HG03558 (cell line): ENCODE measurements around the gene TMEFF2.

ENCODE experiments used
- ATAC-seq: cut with Tn5 transposase; IDR thresholded peaks from one replicate; pipeline ENCODE4 v1.9.1; 2021; ENCODE audit warnings: moderate number of reproducible peaks; ENCODE audit not compliant: unreplicated experiment; ENCODE audit errors: extremely low read depth

Gene TMEFF2

DNA sequence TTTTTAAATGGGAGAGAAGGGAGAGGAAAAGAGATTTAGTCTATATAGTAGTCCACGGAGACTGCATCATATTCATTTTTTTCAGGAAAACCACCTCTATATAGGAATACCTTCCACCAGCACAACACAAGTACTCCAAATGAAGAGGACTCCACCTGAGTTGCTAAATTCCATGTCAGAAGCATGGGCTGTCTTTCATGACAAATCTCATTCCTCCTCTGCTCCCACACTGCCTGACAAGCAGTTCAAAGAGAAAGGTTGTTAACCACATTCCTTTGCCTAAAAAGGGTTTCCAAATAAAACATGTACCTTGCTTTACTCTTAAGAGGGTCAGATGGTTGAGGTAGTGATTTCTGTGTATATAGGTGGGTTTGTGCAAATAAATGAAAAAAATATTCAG is 122.0 kb downstream of the TMEFF2 start:
- ATAC-seq = no peak

DNA sequence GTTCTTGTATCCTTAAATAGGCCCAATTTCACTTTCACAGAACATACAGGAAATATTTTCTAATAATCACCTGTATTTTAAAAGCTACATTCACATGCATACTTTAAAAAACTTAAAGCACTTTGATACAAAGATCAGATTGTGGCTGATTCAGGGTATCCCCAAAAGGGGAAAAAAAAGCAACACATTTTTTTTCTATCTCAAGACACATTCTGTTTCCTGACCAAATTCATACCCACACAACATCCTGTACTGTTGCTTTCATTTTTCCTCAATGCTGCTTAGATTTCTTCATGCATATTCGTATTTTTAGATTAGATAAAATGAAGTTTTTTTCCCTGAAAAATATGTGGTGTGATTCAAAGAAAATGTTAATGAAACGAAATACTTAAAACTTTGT is 122.5 kb downstream of the TMEFF2 start:
- ATAC-seq = no peak

DNA sequence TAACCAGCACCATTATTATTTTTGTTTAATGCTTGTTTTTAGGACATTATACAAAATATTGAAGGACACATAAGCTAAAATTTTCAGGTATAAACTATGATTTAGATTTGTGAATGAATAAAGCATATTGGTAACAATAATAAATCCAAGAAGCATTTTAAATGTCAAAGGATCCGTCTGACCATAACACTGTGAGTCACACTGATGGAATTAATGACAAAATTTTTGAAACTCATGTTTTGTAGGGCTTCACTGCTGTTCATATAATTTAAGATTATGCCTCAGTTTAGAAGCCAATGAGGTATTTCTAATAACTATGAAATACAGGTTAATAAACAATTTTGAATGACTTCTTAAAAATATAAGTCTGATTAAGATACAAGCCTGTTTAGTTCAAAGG is 124.6 kb downstream of the TMEFF2 start:
- ATAC-seq = no peak

DNA sequence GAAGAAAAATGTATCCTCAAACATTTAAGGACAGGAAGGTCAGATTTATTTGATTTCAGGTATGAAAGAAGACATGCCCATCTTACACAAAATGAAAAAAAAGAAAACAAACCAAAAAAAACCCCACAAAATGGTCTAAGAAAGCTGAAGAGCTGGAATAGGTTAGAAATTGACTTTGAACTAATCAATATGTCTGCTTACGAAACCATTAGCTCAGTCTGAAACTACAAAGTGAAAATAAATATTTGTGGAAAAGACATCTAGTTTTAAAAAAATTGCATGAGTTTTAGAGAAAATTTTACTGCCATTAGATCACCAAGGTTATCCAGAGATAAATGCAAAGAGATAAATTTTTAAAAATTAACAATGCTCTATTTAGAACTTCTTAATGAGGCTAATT is 125.3 kb downstream of the TMEFF2 start:
- no peak for ATAC-seq

DNA sequence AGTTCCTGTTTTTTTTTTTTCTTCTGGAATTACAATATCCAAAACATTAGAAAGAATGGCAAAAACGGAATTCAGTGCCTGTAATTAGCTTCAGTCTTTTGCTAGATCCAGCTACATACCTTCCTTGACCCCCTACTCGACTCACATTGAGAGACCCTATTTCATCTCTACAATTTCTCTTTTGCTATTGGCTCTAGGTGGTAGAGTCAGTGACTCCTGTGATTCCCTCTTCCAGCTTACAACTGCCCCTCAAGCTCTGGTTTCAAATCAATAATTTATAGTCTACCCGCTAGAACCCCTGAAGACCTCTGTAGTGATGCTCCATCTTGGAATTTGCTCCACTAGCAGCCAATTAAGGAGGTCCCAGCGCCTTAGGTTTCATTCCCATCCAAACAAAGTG is 125.8 kb downstream of the TMEFF2 start:
- no peak for ATAC-seq

DNA sequence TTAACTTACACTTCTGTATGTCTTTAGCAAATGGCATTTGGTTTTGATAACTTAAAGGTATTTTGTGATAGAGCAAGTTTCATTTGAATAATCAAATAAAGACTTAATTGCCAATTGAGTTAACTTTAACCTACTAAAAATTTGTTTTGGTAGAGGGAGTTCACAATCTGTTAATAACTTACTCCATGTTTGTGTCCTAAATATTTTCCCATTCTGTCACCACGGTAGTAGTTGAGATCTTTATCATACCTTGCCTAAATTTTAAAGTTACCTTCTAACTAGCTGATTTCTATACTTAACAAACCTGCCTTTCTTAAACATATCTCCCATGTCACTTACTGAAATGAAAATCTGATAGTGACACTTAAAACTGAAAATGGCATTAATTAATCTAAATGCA is 127.1 kb downstream of the TMEFF2 start:
- ATAC-seq = no peak

DNA sequence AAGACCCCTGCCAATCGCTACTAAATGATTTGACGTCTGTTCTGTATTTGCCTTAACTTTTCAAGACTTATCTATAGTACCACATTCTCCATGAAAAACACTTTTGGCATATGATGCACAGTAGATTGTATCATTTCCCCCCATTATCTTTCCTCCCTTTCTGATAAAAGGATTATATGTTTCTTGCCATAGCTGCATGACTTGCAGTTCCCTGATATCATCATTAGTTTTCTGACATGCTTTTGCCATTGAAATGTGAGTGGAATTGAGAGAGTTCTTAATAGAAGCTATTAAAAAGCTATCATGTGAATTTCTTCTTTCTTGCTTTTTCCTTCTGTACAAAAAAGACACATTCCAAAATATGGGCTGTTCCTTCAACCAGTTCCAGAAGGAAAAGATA is 130.3 kb downstream of the TMEFF2 start:
- ATAC-seq = no peak

DNA sequence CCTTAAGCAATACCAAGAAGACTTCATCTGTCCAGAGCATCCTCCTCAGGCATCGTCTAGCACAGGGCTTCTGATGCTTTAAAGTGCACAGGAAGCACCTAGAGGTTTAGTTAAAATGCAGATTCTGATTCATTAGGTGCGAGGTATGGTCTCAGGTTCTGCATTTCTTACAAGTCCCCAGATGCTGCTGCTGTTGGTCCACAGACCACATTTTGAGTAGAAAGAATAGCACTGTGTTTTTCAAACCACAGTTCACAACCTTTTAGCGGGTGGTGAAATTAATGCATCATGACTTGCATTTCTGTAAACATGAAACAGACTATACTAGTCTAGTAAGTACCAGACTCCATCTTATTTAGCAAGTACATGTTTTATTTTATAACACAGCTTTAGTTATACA is 134.6 kb downstream of the TMEFF2 start:
- no peak for ATAC-seq

DNA sequence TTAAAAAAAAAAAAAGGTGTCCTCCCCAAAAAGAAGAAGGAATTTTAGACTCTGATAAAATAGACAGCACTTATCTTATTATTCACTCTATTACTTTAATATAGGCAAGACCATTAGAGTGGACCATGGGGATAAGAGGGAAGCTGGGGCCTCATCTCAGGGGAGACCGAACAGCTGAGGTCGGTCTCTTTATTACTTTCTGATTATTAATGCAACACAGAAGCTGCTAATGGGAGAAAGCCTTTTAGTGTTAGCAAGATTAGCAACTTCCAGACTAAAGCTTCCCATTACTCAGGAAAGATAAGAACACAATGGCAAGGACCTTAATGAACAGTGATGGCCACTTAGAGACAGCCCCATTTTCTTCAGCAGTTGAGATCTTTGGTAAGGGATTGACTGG is 135.5 kb downstream of the TMEFF2 start:
- ATAC-seq = no peak

DNA sequence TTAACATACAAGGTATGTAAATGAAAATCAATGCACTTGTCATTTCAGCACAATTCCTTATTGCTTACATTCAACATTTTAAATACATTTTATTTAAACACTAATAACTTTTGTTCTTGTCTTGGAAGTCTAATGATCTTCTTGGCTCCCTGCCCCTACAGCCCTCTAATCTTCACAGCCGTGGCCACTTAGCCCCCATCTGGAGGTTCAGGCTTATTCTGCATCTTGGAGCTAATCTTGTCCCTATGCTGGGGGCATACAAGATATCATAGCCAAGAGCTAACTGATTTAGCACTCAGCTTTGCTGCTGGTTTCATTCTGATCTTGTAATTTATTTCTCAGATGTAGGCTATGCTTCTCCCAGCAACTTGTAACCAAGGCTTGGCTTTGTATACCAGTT is 140.8 kb downstream of the TMEFF2 start:
- ATAC-seq = no peak

DNA sequence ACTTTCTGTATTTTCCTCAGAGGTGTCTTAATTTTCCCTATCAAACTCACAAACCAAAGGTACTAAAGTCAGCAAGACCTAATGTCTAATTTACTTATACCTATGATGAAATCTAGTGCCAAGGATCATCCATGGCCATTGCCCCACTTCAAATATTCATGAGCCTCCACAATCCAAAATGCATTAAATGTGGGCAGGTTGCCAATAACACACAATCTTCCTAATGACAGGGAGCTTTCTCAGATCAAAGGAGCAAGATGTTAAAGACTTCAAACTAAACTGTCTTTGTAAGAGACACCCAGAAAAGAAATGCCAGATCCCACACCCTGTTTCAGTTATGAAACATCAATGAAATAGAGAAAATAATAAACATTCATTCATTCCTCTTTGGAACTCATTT is 143.2 kb downstream of the TMEFF2 start:
- no peak for ATAC-seq

DNA sequence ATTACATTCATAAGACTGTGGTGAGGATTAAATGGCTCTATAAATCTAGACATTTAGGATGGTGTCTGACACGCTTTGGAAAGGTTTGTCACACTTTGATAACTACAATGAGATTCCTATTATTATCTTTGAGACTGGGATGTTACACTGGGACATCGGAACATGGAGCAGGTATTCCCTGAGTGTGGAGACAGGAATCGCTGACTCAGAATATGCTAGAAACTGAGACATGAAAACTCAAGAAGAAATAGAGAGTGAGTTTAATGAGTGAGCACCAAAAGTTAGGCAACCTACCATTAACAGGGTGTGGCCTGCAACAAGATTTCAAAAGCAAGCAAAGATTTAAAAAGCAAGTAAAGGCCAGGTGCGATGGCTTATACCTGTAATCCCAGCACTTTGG is 145.4 kb downstream of the TMEFF2 start:
- no peak for ATAC-seq

DNA sequence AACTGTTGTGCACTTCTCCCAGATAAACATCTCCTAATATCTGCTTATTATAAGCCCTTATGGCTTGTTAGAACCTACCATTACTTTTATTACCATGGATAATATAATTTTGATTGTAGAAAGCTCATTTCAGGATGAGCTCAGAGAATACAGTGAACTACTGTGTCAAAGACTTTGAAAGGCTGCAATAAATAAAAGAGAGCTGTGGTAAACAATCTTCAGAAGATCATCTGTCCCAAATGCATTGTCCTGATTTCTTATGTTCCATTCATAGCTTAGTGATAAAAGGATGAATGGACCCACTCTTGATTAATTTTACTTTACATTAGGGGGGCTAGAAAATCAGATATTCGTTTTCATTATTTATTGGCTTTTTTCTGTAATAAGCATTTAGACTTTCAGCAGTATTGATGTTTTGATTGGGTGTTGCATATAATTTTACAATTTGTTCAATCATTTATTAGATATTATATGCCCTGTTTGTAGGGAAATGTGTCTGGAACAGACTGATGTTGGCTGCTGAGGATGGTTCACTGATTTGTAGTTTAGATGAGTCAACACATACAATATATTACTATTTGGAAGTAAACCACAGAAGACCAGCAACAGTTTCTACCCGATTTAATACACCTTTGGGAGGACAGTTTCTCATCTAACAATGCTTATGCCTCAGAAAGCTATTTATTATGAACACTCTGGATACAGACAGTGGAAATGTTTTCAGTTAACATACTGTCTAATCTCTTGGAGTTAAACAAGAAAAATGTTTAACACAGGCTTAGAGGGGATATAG is 147.2 kb downstream of the TMEFF2 start:
- no peak for ATAC-seq

DNA sequence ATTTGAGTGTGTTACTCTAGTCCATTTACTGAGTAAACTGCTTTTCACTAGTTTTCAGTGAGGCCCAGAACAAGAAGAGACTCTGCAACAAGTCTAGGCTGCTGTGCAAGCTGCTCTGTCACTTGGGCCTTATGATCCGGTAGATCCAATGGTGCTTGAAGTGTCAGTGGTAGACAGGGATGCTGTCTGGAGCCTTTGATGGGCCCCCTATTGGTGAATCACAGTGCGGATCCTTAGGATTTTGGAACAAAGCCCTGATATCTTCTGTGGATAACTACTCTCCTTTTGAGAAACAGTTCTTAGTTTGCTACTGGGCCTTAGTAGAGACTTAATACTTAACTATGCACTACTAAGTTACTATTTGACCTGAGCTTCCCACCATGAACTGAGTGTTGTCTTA is 150.2 kb downstream of the TMEFF2 start:
- ATAC-seq = no peak

DNA sequence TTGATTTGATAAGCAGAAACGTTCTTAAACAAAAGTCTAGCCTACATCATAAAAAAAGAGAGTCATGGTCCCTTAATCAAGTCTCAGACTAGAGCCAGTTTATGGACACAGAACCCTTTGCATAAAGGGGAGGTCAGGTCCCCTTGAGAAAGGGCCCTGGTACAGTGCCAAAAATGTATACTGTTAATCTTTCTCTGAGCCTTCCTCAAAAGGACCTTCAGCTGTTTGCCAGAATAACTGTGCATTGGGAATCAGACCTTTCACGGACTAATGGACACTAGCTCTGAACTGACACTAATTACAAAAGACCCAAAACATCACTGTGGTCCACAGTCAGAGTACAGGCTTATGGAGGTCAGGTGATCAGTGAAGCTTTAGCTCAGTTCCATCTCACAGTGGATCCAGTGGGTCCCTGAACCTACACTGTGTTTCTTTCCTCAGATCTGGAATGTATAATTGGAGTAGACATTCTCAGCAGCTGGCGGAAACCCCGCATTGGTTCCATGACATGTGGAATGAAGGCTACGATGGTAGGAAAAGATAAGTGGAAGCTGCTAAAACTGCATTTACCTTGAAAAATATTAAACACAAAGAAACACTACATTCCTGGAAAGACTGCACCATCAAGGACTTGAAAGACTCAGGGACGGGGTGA is 151.4 kb downstream of the TMEFF2 start:
- no peak for ATAC-seq

DNA sequence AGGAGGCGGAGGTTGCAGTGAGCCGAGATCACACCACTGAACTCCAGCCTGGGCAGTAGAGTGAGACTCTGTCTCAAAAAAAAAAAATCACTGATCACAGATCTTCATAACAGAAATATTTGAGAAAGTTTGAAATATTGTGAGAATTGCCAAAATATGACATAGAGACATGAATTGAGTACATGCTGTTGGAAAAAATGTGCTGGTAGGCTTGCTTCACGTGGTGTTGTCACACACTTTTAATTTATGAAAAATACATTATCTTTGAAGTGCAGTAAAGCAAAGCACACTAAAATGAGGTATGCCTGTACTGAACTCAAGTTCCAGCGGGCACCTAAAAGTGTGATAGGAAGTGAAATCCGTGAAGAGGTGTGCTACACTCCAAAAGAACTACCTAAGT is 152.6 kb downstream of the TMEFF2 start:
- ATAC-seq = no peak

DNA sequence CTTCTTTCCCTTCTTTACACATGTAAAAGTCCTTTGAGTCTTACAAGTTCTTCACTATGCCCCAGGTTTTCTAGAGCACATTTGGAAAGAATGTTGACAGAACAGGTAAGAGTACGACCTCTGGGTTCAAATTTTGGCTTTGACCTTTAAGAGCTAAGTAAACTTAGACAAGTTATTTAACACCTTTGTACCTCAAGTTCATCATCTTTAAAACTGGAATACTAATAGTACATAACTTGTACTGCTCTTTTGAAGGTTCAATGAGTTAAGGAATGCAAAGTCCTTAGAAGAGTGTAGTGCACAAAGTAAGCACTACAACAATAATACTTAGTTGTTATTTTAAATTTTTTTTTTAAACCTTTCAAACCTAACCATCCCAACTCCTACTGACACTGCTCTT is 156.6 kb downstream of the TMEFF2 start:
- ATAC-seq = no peak

DNA sequence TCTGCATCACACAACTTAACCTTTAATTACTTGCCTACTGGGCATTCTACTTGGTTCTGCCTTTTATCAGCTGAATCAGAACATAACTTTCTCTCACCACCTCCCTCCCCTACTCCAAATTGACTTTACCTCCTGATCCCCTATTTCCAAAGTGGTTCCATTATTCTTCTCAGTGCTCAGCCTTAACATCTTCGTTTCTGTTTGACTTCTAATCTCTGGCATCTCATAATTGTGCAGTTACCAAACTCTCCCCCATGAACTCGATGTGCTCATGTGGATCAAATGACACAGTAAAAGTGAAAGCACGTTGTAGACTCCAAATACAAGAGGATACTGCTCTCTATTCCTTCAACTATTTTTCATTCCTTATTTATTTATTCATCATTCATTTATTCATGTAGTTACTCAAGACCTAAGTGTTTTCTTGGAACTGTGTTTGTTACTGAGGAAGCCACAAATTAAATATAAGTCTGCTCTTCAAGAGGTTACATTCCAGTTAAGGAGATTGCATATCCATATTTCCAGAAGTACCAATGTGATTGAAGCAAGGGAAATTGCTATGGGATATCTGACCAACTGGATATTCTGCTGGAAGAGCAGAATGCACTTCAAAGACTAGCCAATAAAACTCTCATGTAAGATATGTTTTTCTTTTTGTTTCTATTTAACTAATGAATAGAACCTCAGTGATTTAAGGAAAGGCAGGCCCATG is 158.8 kb downstream of the TMEFF2 start:
- ATAC-seq = no peak

DNA sequence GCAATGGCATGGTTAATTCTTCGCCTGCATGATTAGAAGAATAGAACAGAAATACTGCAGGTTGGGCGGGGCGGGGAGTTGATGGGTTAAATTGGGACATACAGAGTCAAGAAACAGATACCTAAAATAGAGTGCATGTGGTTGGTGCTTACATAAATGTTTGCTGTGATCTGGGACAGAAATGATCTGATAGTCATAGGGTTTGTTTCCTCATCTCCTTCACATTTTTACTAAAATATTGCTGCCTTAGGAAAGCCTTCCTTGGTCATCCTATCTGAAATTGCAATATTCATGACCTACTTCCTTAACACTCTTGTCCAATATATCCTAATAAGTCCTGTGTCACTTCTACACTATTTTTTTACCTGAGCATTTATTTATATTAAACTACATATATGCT is 163.9 kb downstream of the TMEFF2 start:
- ATAC-seq = no peak

DNA sequence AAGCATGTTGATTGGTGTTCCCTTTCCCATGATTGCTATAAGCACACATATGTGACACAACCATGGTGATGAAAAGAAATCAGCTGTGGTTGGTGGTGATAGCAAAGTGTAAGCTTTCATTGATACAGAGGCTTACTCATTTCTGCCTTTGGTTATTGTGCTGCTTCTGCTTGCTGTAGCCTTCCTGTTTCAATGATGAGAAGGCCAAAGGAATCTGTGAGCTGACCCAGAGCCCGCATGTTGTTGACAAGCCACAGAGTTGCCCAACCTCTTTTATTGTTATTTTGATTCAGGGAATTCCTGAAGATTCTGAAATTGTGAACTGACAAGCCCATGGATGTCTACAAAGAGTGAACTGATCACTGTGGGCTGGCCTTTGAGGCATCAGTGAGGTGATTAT is 164.4 kb downstream of the TMEFF2 start:
- no peak for ATAC-seq

DNA sequence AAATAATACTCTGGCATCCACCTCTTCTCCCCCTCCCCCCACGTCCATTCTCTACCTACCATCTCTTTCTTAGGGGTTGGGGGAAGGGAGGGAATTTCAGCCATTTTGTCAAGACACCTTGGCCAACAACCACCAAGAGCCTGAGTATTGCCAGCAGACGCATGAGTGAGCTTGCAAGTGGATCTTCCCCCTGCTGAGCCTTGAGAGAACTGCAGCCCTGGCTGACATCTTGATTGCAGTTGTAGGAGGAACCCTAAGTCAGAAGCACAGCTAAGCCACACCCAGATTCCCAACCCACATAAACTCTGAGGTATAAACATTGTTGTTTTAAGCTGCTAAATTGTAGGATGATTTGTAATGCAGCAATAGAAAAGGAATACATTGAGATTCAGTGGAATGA is 165.6 kb downstream of the TMEFF2 start:
- peak; percentile 73 for ATAC-seq

DNA sequence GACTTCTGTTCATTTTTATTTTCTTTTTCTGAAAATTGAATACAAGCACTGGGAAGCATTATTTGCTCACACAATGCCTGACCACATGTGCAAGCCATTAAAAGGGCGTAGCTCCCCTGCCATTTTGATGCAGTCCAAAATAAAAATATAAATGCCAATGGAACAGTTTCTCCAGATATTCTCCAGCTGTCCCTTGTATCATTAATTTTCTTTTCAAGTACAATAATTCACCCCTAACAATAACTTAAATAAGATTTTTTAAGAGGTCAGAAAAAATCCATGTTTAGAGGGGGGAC is 168.0 kb downstream of the TMEFF2 start:
- ATAC-seq = no peak
